SK-N-SH (cell line): ENCODE results near the gene TRAF3IP1. TPM values are rescaled to one million over a fixed set of nuclear protein-coding genes. Genes with fewer than 3 reads are reported as not detected.

Experiments used
- CTCF ChIA-PET: fragments of 300-600, 350-600 bp; formaldehyde crosslinking; extraction: SDS; loops from one replicate; lab custom pipeline; 2021; lab: Yijun Ruan, JAX
- POLR2A ChIA-PET: fragments of 350-600 bp; sonication (Branson Sonifier 250); formaldehyde crosslinking; extraction: SDS; loops from one replicate; lab custom pipeline; 2020; ENCODE audit warnings: antibody characterized with exemption, inconsistent platforms; lab: Yijun Ruan, JAX
- DNase-seq: peaks from one replicate; pipeline ENCODE4 v3.0.0; 2012
- H2AFZ ChIP-seq: fragments of 200-600 bp; sonication (generic); 2 replicates; pipeline ENCODE4 v1.8.1; 2016; ENCODE audit warnings: antibody characterized with exemption, mild to moderate bottlenecking, low read depth
- H3F3A ChIP-seq: fragments of 200-600 bp; sonication (generic); replicated peaks from 2 replicates; pipeline ENCODE3; 2016; ENCODE audit warnings: antibody characterized with exemption, mild to moderate bottlenecking; ENCODE audit not compliant: insufficient read depth
- H3K27ac ChIP-seq, 2 experiments: fragments of 200-500 bp in 1 of 2; fragments of 200-600 bp in 1 of 2; sonication (Bioruptor generic) in 1 of 2; sonication (generic), shearing (Covaris generic) in 1 of 2; 2 replicates each; pipeline versions ENCODE4 v1.5.1 to v1.6.1; 2014 to 2016; ENCODE audit warnings: low read depth in 2 of 2, inconsistent platforms in 1 of 2, low read length in 1 of 2, mild to moderate bottlenecking in 1 of 2, mixed read lengths in 1 of 2
- H3K27me3 ChIP-seq: fragments of 200-600 bp; sonication (generic), shearing (Covaris generic); 2 replicates; pipeline ENCODE4 v1.6.1; 2016; ENCODE audit warnings: mixed run types; ENCODE audit not compliant: insufficient read depth
- H3K36me3 ChIP-seq, 2 experiments: fragments of 200-500 bp in 1 of 2; fragments of 200-600 bp in 1 of 2; sonication (Bioruptor generic) in 1 of 2; sonication (generic) in 1 of 2; replicated peaks in 1 of 2; 2 replicates each; pipeline versions ENCODE3 to v1.5.1; 2014 to 2016; ENCODE audit warnings: low read length in 1 of 2, mild to moderate bottlenecking in 1 of 2; ENCODE audit not compliant: insufficient read depth in 2 of 2, control insufficient read depth in 1 of 2
- H3K4me1 ChIP-seq, 2 experiments: fragments of 200-500 bp in 1 of 2; fragments of 200-600 bp in 1 of 2; sonication (Bioruptor generic) in 1 of 2; sonication (generic), shearing (Covaris generic) in 1 of 2; 2 replicates each; pipeline versions ENCODE4 v1.5.1 to v1.6.1; 2014 to 2016; ENCODE audit warnings: low read depth in 1 of 2, low read length in 1 of 2, mixed run types in 1 of 2; ENCODE audit not compliant: insufficient read depth in 2 of 2, control insufficient read depth in 1 of 2
- H3K4me2 ChIP-seq: fragments of 200-600 bp; sonication (generic), shearing (Covaris generic); 2 replicates; pipeline ENCODE4 v1.6.1; 2017; ENCODE audit warnings: mixed run types
- H3K4me3 ChIP-seq, 2 experiments: fragments of 200-500 bp in 1 of 2; fragments of 200-600 bp in 1 of 2; sonication (Bioruptor generic) in 1 of 2; sonication (generic), shearing (Covaris generic) in 1 of 2; 2 replicates each; pipeline versions ENCODE4 v1.5.1 to v1.8.1; 2014 to 2016; ENCODE audit warnings: low read depth in 2 of 2, inconsistent platforms in 1 of 2, low read length in 1 of 2, mild to moderate bottlenecking in 1 of 2, mixed read lengths in 1 of 2, moderate library complexity in 1 of 2
- H3K79me2 ChIP-seq: fragments of 200-600 bp; sonication (generic); 2 replicates; pipeline ENCODE4 v1.8.1; 2017; ENCODE audit warnings: mild to moderate bottlenecking; ENCODE audit not compliant: insufficient read depth
- H3K9ac ChIP-seq: fragments of 200-600 bp; sonication (generic); 2 replicates; pipeline ENCODE4 v1.6.1; 2017; ENCODE audit warnings: mixed run types
- H3K9me2 ChIP-seq: fragments of 200-600 bp; sonication (generic); 2 replicates; pipeline ENCODE4 v1.6.1; 2017; ENCODE audit warnings: mixed run types
- H3K9me3 ChIP-seq: fragments of 200-600 bp; sonication (generic); 2 replicates; pipeline ENCODE4 v1.6.1; 2017; ENCODE audit warnings: mixed run types, mild to moderate bottlenecking, moderate library complexity
- H4K20me1 ChIP-seq: fragments of 200-600 bp; sonication (generic); 2 replicates; pipeline ENCODE4 v1.6.1; 2017; ENCODE audit warnings: mild to moderate bottlenecking, mixed run types; ENCODE audit not compliant: insufficient read depth
- FOXJ3 ChIP-seq: sonication (generic); formaldehyde crosslinking; IDR thresholded peaks from 2 replicates; pipeline ENCODE4 v1.5.1; 2020; ENCODE audit warnings: mild to moderate bottlenecking, missing genetic modification reagents
- GABPA ChIP-seq: IDR thresholded peaks from 2 replicates; pipeline ENCODE4 v1.4.0; 2012; ENCODE audit warnings: low read depth, mild to moderate bottlenecking
- MEF2A ChIP-seq: IDR thresholded peaks from 2 replicates; pipeline ENCODE4 v1.4.0; 2012; ENCODE audit warnings: low read depth, borderline replicate concordance
- RAD21 ChIP-seq: IDR thresholded peaks from 2 replicates; pipeline ENCODE4 v1.6.1; 2012; ENCODE audit warnings: mild to moderate bottlenecking, low read length
- RCOR1 ChIP-seq: fragments of 150-350 bp; IDR thresholded peaks from 2 replicates; pipeline ENCODE4 v1.6.1; 2017; ENCODE audit warnings: antibody characterized with exemption, low read length
- TCF12 ChIP-seq: IDR thresholded peaks from 2 replicates; pipeline ENCODE4 v1.4.0; 2012
- WGBS: methylation state at CpG from one replicate; pipeline ENCODE4 v1.1.6; 2017; ENCODE audit warnings: low lambda C conversion rate; 5-methylcytosine and 5-hydroxymethylcytosine counted together
- polyA plus RNA-seq, 3 experiments: library from polyadenylated mRNA; depleted of rRNA; stranded (reverse); fragments of >200 nt; gene quantifications; 2 replicates each; pipeline ENCODE4 v1.2.3, GENCODE V29; 2012
- TF ChIP-seq, protein P1 (sequence below): IDR thresholded peaks from 2 replicates; pipeline ENCODE4 v1.4.0; 2012; ENCODE audit warnings: low read depth, borderline replicate concordance
- TF ChIP-seq, protein P2 (sequence below): fragments of 200-600 bp; sonication (generic); IDR thresholded peaks from 2 replicates; pipeline ENCODE4 v1.6.1; 2017; ENCODE audit warnings: antibody characterized with exemption, mild to moderate bottlenecking, moderate library complexity
- TF ChIP-seq, protein P3 (sequence below): IDR thresholded peaks from 2 replicates; pipeline ENCODE4 v1.6.1; 2012; ENCODE audit warnings: mild to moderate bottlenecking, low read depth, low read length, moderate library complexity
- TF ChIP-seq, protein P4 (sequence below): fragments of 150-350 bp; IDR thresholded peaks from 2 replicates; pipeline ENCODE4 v1.6.1; 2017; ENCODE audit warnings: antibody characterized with exemption, low read length, low read depth, borderline replicate concordance

TRAF3IP1 gene
- polyA plus RNA-seq, 1 of the 3 experiments (the other 2 are of a cell fraction) = 15.0 TPM

DNA sequence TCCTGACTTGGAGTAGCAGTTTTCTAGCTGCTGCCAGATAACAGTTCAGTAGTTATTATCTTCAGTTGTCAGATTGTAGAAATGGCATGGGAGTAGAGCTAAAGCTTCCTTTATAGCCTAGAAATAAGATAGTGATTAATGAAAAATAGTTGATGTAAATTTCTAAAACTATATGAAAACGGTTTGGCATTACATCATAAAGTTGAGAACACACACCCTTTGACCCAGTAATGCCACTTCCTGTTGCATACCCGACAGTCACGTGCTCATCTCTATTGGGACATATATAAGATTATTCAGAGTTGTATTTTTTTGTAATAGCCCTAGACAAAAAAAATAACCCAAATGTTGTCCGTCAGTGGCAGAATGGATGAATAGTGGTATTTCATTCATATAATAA, 67.0 kb downstream of the TRAF3IP1 start:
- H3K9ac ChIP-seq = no peak overlapping the region
- no peaks in the 10 kb centered on the region for H4K20me1 ChIP-seq
- no peak overlapping the region for H3K27ac ChIP-seq
- no peak overlapping the region for H3K4me2 ChIP-seq
- H3K4me3 ChIP-seq = no peak overlapping the region
- WGBS = 95% methylated on average over 4 of the region's 4 CpGs
- H3F3A ChIP-seq = no peaks in the 10 kb centered on the region
- H3K79me2 ChIP-seq = no peaks in the 10 kb centered on the region
- CTCF ChIA-PET = interaction anchor here (0.9 to 1.4 kb wide), 4 partner anchors 10 to 30 kb away, joined by 3 to 5 read pairs (median 3); no protein-coding TSS in a partner anchor
- no peaks in the 10 kb centered on the region for H3K27me3 ChIP-seq
- no peaks in the 10 kb centered on the region for H3K9me2 ChIP-seq
- POLR2A ChIA-PET = no interaction called here
- DNase-seq = no peak
- no peaks in the 10 kb centered on the region for H3K9me3 ChIP-seq
- TF ChIP-seq, protein P1, sequence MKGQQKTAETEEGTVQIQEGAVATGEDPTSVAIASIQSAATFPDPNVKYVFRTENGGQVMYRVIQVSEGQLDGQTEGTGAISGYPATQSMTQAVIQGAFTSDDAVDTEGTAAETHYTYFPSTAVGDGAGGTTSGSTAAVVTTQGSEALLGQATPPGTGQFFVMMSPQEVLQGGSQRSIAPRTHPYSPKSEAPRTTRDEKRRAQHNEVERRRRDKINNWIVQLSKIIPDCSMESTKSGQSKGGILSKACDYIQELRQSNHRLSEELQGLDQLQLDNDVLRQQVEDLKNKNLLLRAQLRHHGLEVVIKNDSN = no peak
- TF ChIP-seq MEF2A (no peak), RCOR1 (no peak), RAD21 (no peak), GABPA (no peak), TCF12 (no peak), FOXJ3 (CRISPR knock-in tag) (no peak)
- TF ChIP-seq, protein P2, sequence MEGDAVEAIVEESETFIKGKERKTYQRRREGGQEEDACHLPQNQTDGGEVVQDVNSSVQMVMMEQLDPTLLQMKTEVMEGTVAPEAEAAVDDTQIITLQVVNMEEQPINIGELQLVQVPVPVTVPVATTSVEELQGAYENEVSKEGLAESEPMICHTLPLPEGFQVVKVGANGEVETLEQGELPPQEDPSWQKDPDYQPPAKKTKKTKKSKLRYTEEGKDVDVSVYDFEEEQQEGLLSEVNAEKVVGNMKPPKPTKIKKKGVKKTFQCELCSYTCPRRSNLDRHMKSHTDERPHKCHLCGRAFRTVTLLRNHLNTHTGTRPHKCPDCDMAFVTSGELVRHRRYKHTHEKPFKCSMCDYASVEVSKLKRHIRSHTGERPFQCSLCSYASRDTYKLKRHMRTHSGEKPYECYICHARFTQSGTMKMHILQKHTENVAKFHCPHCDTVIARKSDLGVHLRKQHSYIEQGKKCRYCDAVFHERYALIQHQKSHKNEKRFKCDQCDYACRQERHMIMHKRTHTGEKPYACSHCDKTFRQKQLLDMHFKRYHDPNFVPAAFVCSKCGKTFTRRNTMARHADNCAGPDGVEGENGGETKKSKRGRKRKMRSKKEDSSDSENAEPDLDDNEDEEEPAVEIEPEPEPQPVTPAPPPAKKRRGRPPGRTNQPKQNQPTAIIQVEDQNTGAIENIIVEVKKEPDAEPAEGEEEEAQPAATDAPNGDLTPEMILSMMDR = no peak
- TF ChIP-seq, protein P3, sequence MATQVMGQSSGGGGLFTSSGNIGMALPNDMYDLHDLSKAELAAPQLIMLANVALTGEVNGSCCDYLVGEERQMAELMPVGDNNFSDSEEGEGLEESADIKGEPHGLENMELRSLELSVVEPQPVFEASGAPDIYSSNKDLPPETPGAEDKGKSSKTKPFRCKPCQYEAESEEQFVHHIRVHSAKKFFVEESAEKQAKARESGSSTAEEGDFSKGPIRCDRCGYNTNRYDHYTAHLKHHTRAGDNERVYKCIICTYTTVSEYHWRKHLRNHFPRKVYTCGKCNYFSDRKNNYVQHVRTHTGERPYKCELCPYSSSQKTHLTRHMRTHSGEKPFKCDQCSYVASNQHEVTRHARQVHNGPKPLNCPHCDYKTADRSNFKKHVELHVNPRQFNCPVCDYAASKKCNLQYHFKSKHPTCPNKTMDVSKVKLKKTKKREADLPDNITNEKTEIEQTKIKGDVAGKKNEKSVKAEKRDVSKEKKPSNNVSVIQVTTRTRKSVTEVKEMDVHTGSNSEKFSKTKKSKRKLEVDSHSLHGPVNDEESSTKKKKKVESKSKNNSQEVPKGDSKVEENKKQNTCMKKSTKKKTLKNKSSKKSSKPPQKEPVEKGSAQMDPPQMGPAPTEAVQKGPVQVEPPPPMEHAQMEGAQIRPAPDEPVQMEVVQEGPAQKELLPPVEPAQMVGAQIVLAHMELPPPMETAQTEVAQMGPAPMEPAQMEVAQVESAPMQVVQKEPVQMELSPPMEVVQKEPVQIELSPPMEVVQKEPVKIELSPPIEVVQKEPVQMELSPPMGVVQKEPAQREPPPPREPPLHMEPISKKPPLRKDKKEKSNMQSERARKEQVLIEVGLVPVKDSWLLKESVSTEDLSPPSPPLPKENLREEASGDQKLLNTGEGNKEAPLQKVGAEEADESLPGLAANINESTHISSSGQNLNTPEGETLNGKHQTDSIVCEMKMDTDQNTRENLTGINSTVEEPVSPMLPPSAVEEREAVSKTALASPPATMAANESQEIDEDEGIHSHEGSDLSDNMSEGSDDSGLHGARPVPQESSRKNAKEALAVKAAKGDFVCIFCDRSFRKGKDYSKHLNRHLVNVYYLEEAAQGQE = no peak
- TF ChIP-seq, protein P4, sequence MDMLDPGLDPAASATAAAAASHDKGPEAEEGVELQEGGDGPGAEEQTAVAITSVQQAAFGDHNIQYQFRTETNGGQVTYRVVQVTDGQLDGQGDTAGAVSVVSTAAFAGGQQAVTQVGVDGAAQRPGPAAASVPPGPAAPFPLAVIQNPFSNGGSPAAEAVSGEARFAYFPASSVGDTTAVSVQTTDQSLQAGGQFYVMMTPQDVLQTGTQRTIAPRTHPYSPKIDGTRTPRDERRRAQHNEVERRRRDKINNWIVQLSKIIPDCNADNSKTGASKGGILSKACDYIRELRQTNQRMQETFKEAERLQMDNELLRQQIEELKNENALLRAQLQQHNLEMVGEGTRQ = no peak
- TF ChIP-seq, all 33 proteins: peak for 0
- Histone ChIP-seq H3K36me3 (peaks cover 4 to 11% of the 10 kb centered on the region in 2 experiments), H3K4me1 (peaks cover 3 to 4% of the 10 kb centered on the region in 2 experiments; a peak in 2 of 4 replicates), H2AFZ (no peak overlapping the region)
